ENCODE results near the gene PHACTR2.

PHACTR2 gene

GRCh38 chr6:143773506-143774150, 95.9 kb downstream of the PHACTR2 start:
- Histone ChIP-seq H3K4me3 (ENCODE audit: severe bottlenecking) (no peak overlapping the region), H3K27me3 (ENCODE audit: insufficient read depth, poor library complexity, severe bottlenecking) (no peaks in the 10 kb centered on the region), H3K9me3 (ENCODE audit: severe bottlenecking) (no peaks in the 10 kb centered on the region), H3K27ac (ENCODE audit: poor library complexity, severe bottlenecking) (no peak overlapping the region), H3K4me1 (ENCODE audit: insufficient read depth, poor library complexity, severe bottlenecking) (no peaks in the 10 kb centered on the region), H3K36me3 (ENCODE audit: low read depth) (peaks cover 62% of the 10 kb centered on the region)
- ATAC-seq (ENCODE audit: low read depth) = no peak
- DNase-seq (ENCODE audit: low spot score) = no peak
- TF ChIP-seq CTCF (IDR thresholded peaks at IDR 0.05; ENCODE audit: poor library complexity, severe bottlenecking) = no peak

- no peaks in the 10 kb centered on the region for H3K9me3 ChIP-seq (ENCODE audit: severe bottlenecking)
- no peaks in the 10 kb centered on the region for H3K27me3 ChIP-seq (ENCODE audit: insufficient read depth, poor library complexity, severe bottlenecking)
- no peak overlapping the region for H3K4me3 ChIP-seq (ENCODE audit: severe bottlenecking)
- H3K4me1 ChIP-seq (ENCODE audit: insufficient read depth, poor library complexity, severe bottlenecking) = no peaks in the 10 kb centered on the region
- ATAC-seq (ENCODE audit: low read depth) (no peak), DNase-seq (ENCODE audit: low spot score) (no peak)
- no peak overlapping the region for H3K27ac ChIP-seq (ENCODE audit: poor library complexity, severe bottlenecking)
- no peak for TF ChIP-seq CTCF (IDR thresholded peaks at IDR 0.05; ENCODE audit: poor library complexity, severe bottlenecking)
- H3K36me3 ChIP-seq (ENCODE audit: low read depth) = peaks cover 55% of the 10 kb centered on the region
These were observed 96.6 kb downstream of the PHACTR2 start for GRCh38 chr6:143774347-143774746.

- ATAC-seq (ENCODE audit: low read depth) = no peak
- Histone ChIP-seq H3K4me1 (ENCODE audit: insufficient read depth, poor library complexity, severe bottlenecking) (no peaks in the 10 kb centered on the region), H3K27ac (ENCODE audit: poor library complexity, severe bottlenecking) (no peak overlapping the region), H3K27me3 (ENCODE audit: insufficient read depth, poor library complexity, severe bottlenecking) (no peaks in the 10 kb centered on the region), H3K9me3 (ENCODE audit: severe bottlenecking) (no peaks in the 10 kb centered on the region), H3K36me3 (ENCODE audit: low read depth) (peaks cover 56% of the 10 kb centered on the region), H3K4me3 (ENCODE audit: severe bottlenecking) (no peak overlapping the region)
- no peak for TF ChIP-seq CTCF (IDR thresholded peaks at IDR 0.05; ENCODE audit: poor library complexity, severe bottlenecking)
- DNase-seq (ENCODE audit: low spot score) = no peak
These were observed 97.6 kb downstream of the PHACTR2 start for GRCh38 chr6:143775336-143775735.

GRCh38 chr6:143778926-143779325, 101.2 kb downstream of the PHACTR2 start:
- H3K4me3 ChIP-seq (ENCODE audit: severe bottlenecking) = no peak overlapping the region
- H3K27me3 ChIP-seq (ENCODE audit: insufficient read depth, poor library complexity, severe bottlenecking) = no peaks in the 10 kb centered on the region
- no peaks in the 10 kb centered on the region for H3K9me3 ChIP-seq (ENCODE audit: severe bottlenecking)
- DNase-seq (ENCODE audit: low spot score) (no peak), ATAC-seq (ENCODE audit: low read depth) (no peak)
- no peak for TF ChIP-seq CTCF (IDR thresholded peaks at IDR 0.05; ENCODE audit: poor library complexity, severe bottlenecking)
- no peak overlapping the region for H3K27ac ChIP-seq (ENCODE audit: poor library complexity, severe bottlenecking)
- peaks cover 61% of the 10 kb centered on the region for H3K36me3 ChIP-seq (ENCODE audit: low read depth)
- H3K4me1 ChIP-seq (ENCODE audit: insufficient read depth, poor library complexity, severe bottlenecking) = no peaks in the 10 kb centered on the region

- Histone ChIP-seq H3K9me3 (ENCODE audit: severe bottlenecking) (peaks cover 4% of the 10 kb centered on the region), H3K4me1 (ENCODE audit: insufficient read depth, poor library complexity, severe bottlenecking) (no peaks in the 10 kb centered on the region), H3K27ac (ENCODE audit: poor library complexity, severe bottlenecking) (no peak overlapping the region), H3K4me3 (ENCODE audit: severe bottlenecking) (no peak overlapping the region), H3K27me3 (ENCODE audit: insufficient read depth, poor library complexity, severe bottlenecking) (no peaks in the 10 kb centered on the region), H3K36me3 (ENCODE audit: low read depth) (peaks cover 49% of the 10 kb centered on the region)
- no peak for DNase-seq (ENCODE audit: low spot score)
- TF ChIP-seq CTCF (IDR thresholded peaks at IDR 0.05; ENCODE audit: poor library complexity, severe bottlenecking) = no peak
- ATAC-seq (ENCODE audit: low read depth) = no peak
These were observed 104.7 kb downstream of the PHACTR2 start for GRCh38 chr6:143782481-143782880.
